Measurements from ENCODE around the gene BICDL1. TPM values are rescaled to one million over a fixed set of nuclear protein-coding genes. Genes with fewer than 3 reads are reported as not detected.

BICDL1 gene
- total and polyA plus RNA-seq, 2 of the 4 experiments (the other 2 are of a cell fraction) = not detected

- POLR2A ChIA-PET (ENCODE audit: unreplicated experiment) = no interaction called here
- H4K20me1 ChIP-seq (ENCODE audit: insufficient read depth, low read length) = no peaks in the 10 kb centered on the region
- H3K18ac ChIP-seq (ENCODE audit: low read depth, low read length) = no peak overlapping the region
- no peak overlapping the region for H2BK20ac ChIP-seq (ENCODE audit: low read depth, low read length)
- H2BK120ac ChIP-seq (ENCODE audit: low read depth, low read length) = no peak overlapping the region
- H3K27me3 ChIP-seq (ENCODE audit: control insufficient read depth, insufficient read depth, low read length) = peaks cover 6% of the 10 kb centered on the region
- dilution Hi-C loops (cut with HindIII; ENCODE audit: low sequenced_read_pairs, unreplicated experiment) = no loop called here
- H4K91ac ChIP-seq (ENCODE audit: insufficient read depth, low read depth, low read length) = no peak overlapping the region
- no TSS peak for BruUV-seq (replicated peaks)
- in situ Hi-C loops (cut with MboI; ENCODE audit: low sequenced_read_pairs) = no loop called here
- no peaks in the 10 kb centered on the region for H3K4me1 ChIP-seq (ENCODE audit: control insufficient read depth, insufficient read depth, low read length)
- no peak overlapping the region for H3K4me2 ChIP-seq (ENCODE audit: low read depth, low read length)
- H4K5ac ChIP-seq (ENCODE audit: low read depth, low read length) = no peak overlapping the region
- no peak overlapping the region for H4K8ac ChIP-seq (ENCODE audit: low read depth in 2 of 2, low read length in 2 of 2)
- H3K36me3 ChIP-seq (ENCODE audit: control insufficient read depth, insufficient read depth, low read length) = no peaks in the 10 kb centered on the region
- no CpG with 5 or more reads among the region's 3 CpGs for WGBS, 2 experiments (ENCODE audit: extremely low coverage in 2 of 2, insufficient read length in 1 of 2)
- DNase-seq = no peak
- H2BK15ac ChIP-seq (ENCODE audit: low read depth, low read length) = no peak overlapping the region
- no peak overlapping the region for H2AK5ac ChIP-seq (ENCODE audit: low read depth, low read length)
- intact Hi-C loops (cut with micrococcal nuclease) = no loop called here
- H2BK5ac ChIP-seq (ENCODE audit: low read depth, low read length, poor library complexity, severe bottlenecking) = no peak overlapping the region
- H3K14ac ChIP-seq (replicated peaks; ENCODE audit: low read depth, low read length) = no peak overlapping the region
- no peaks in the 10 kb centered on the region for H3K9me1 ChIP-seq (ENCODE audit: insufficient read depth, low read length)
- no peak overlapping the region for H3K23ac ChIP-seq (ENCODE audit: low read depth, low read length)
- no peak overlapping the region for H3K9ac ChIP-seq (ENCODE audit: low read depth, low read length)
- CTCF ChIA-PET = no interaction called here
- no peak for ATAC-seq (ENCODE audit: low read depth)
- no peak overlapping the region for H3K4me3 ChIP-seq (ENCODE audit: insufficient read depth, low read depth, low read length)
- no peak overlapping the region for H3K56ac ChIP-seq (ENCODE audit: extremely low read depth, insufficient read depth, low read length)
- H2AK9ac ChIP-seq (replicated peaks; ENCODE audit: low read depth, low read length, poor library complexity) = no peak overlapping the region
- H3K79me1 ChIP-seq (ENCODE audit: low read depth in 1 of 2, low read length in 2 of 2) = no peaks in the 10 kb centered on the region
- H3K9me3 ChIP-seq (ENCODE audit: control insufficient read depth, insufficient read depth, low read length) = no peaks in the 10 kb centered on the region
- no peak overlapping the region for H3K4ac ChIP-seq (ENCODE audit: low read depth, low read length)
- no peak overlapping the region for H3K27ac ChIP-seq (ENCODE audit: insufficient read depth, low read length)
- no peak for TF ChIP-seq NFE2L2 (IDR thresholded peaks at IDR 0.05; ENCODE audit: low read depth, low read length)
- no peak for TF ChIP-seq CHD1 (IDR thresholded peaks at IDR 0.05; ENCODE audit: low read depth, low read length)
- no peak for TF ChIP-seq RAD21 (IDR thresholded peaks at IDR 0.05; ENCODE audit: low read length)
- no peak for TF ChIP-seq RCOR1 (IDR thresholded peaks at IDR 0.05; ENCODE audit: insufficient replicate concordance, low read length)
- TF ChIP-seq CTCF (conservative IDR thresholded peaks at IDR 0.05; ENCODE audit: low read depth, low read length) = no peak
- H2AFZ ChIP-seq (replicated peaks; ENCODE audit: low read length, poor library complexity) = no peak overlapping the region
Observed at GRCh38 chr12:120039711-120040110, 50.7 kb downstream of the BICDL1 start.

Measured in IMR-90 (cell line).